Measurements from ENCODE around the gene ZNF367. TPM values are rescaled to one million over a fixed set of nuclear protein-coding genes. Genes with fewer than 3 reads are reported as not detected.
A peak's percentile ranks its signal among the peaks of the same experiment; 100 is the strongest.

Gene ZNF367
- total RNA-seq: 13.3 and 15.4 TPM in 2 replicates
- long read RNA-seq, partial matches to known transcripts: 12 of 15 reads
- long read RNA-seq, other reads (novel, unspliced or antisense): 2 of 15 reads

DNA sequence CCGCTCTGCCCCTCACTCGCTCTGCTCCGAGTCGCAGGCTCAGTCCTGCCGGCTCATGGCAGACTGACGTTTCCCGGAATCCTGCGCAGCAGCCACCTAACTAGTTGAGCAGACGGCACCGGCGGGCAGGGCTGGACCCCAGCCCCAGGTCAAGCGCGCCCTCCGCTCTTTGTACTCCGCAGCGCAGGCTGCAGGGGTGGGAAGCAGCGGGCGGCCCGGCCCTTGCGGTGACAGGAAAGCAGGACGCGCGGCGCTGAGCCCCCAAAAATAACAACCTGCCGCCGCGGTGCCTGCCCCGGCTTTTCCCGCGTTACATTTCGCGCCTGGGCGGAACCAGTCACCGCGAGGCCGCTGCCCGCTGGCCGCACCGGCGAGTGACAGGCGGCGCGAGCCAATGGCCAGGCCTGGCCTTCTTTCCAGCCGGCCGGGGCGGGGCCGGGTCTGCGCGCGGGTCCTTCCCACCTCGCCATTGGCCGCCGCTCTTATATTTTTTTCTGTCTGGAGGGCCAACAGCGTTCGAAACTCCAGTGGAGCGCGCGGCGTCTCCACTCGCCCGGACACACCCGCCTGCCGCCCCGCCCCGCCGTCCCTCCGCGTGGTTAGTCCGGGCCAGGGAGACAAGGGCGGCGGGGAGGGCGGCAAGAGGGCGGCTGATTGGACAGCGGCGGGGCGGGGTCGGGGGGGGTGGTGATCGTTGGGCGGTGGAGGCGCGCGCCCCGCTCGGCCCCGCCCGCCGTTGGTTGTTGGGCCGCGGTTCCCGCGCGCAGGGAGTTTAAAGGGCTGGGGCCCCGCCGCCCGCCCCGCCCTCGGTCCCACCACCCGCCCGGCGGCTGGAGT is at the start of gene ZNF367:
ZNF367 (minus strand) TSS at position 288 of the 837 bp plus-strand sequence. CDS start 338 bp downstream, outside the sequence.
- TF ChIP-seq CTCF (conservative IDR thresholded peaks at IDR 0.05): no peak
- H3K36me3 Mint-ChIP-seq (ENCODE audit: low read depth): peaks cover 3% of the 10 kb centered on the region
- H3K27me3 Mint-ChIP-seq (ENCODE audit: low read depth): no peaks in the 10 kb centered on the region
- H3K4me1 Mint-ChIP-seq: peaks cover 44% of the 10 kb centered on the region
- peak; percentile 90 for DNase-seq (ENCODE audit: low read depth, low spot score)
- H3K9me3 Mint-ChIP-seq: no peaks in the 10 kb centered on the region
- peak within 1 kb of the TSS; percentile 96 for H3K27ac Mint-ChIP-seq (ENCODE audit: unreplicated experiment)
- peak within 1 kb of the TSS; percentile 95 for H3K4me3 Mint-ChIP-seq

GRCh38 chr9:96467784-96468183 is 49.6 kb upstream of the ZNF367 start:
- Mint-ChIP-seq H3K36me3 (ENCODE audit: low read depth) (peaks cover 9% of the 10 kb centered on the region), H3K4me3 (no peak overlapping the region)
- no peak for DNase-seq (ENCODE audit: low read depth, low spot score)

GRCh38 chr9:96464426-96464825 is 46.3 kb upstream of the ZNF367 start:
- no peak for DNase-seq (ENCODE audit: low read depth, low spot score)
- H3K27me3 Mint-ChIP-seq (ENCODE audit: low read depth): no peaks in the 10 kb centered on the region
- H3K27ac Mint-ChIP-seq (ENCODE audit: unreplicated experiment): no peak overlapping the region
- peaks cover 8% of the 10 kb centered on the region for H3K4me1 Mint-ChIP-seq
- peaks cover 5% of the 10 kb centered on the region for H3K36me3 Mint-ChIP-seq (ENCODE audit: low read depth)
- TF ChIP-seq CTCF (conservative IDR thresholded peaks at IDR 0.05): no peak
- no peak overlapping the region for H3K4me3 Mint-ChIP-seq
- H3K9me3 Mint-ChIP-seq: no peaks in the 10 kb centered on the region

More at GRCh38 chr9:96467784-96468183, 49.6 kb upstream of the ZNF367 start:
- Mint-ChIP-seq H3K4me1 (peaks cover 8% of the 10 kb centered on the region), H3K27me3 (ENCODE audit: low read depth) (no peaks in the 10 kb centered on the region), H3K27ac (ENCODE audit: unreplicated experiment) (no peak overlapping the region), H3K9me3 (no peaks in the 10 kb centered on the region)
- no peak for TF ChIP-seq CTCF (conservative IDR thresholded peaks at IDR 0.05)

- TF ChIP-seq CTCF (conservative IDR thresholded peaks at IDR 0.05): no peak
- Mint-ChIP-seq H3K4me3 (no peak overlapping the region), H3K4me1 (peaks cover 8% of the 10 kb centered on the region), H3K27me3 (ENCODE audit: low read depth) (no peaks in the 10 kb centered on the region), H3K9me3 (no peaks in the 10 kb centered on the region), H3K36me3 (ENCODE audit: low read depth) (peaks cover 12% of the 10 kb centered on the region), H3K27ac (ENCODE audit: unreplicated experiment) (no peak overlapping the region)
- no peak for DNase-seq (ENCODE audit: low read depth, low spot score)
These were observed 44.4 kb upstream of the ZNF367 start for GRCh38 chr9:96462541-96462940.

DNA sequence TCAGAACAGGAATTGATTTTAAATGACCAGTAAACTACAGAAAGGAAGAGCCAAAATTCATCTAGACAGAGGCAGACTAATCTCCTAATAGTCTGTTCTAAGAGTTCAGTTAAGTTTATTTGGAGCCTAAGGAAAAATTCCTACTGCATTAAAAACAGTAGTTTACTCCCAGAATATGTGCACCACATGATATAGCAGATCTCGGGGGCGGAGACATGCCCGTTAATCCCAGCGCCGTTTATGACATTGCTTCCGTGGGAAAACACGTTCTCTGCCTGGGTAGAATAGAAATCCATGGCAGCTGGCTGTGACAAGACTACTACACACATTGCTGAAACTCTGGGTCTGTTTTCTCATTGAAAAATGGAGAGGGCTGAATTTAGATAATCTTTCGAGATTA is 43.2 kb upstream of the ZNF367 start:
- H3K27ac Mint-ChIP-seq (ENCODE audit: unreplicated experiment): no peak overlapping the region
- no peak overlapping the region for H3K4me3 Mint-ChIP-seq

More for the DNA sequence above, 43.2 kb upstream of the ZNF367 start:
- H3K36me3 Mint-ChIP-seq (ENCODE audit: low read depth): peaks cover 12% of the 10 kb centered on the region
- peaks cover 8% of the 10 kb centered on the region for H3K4me1 Mint-ChIP-seq
- no peak for DNase-seq (ENCODE audit: low read depth, low spot score)
- no peaks in the 10 kb centered on the region for H3K27me3 Mint-ChIP-seq (ENCODE audit: low read depth)
- no peak for TF ChIP-seq CTCF (conservative IDR thresholded peaks at IDR 0.05)
- no peaks in the 10 kb centered on the region for H3K9me3 Mint-ChIP-seq

Data from neural crest cell (in vitro differentiated cells).